ENCODE measurements around the gene PPIA. TPM values are rescaled to one million over a fixed set of nuclear protein-coding genes. Genes with fewer than 3 reads are reported as not detected.

PPIA gene
- total RNA-seq, 1 experiment from 2014 or later, result 3,599 TPM

GRCh38 chr7:44787762-44788161, 8.7 kb upstream of the PPIA start:
- H4K20me1 ChIP-seq (ENCODE audit: insufficient read depth), result no peaks in the 10 kb centered on the region
- peaks cover 10% of the 10 kb centered on the region; the same call in 1 of the 2 replicates for H3K9me3 ChIP-seq (ENCODE audit: insufficient read depth, low read depth)
- ChIA-PET POLR2A (ENCODE audit: unreplicated experiment) (no interaction called here), CTCF (interaction anchor here (0.6 kb wide), 1 partner anchor 167 kb away, joined by 3 read pairs; no protein-coding TSS in a partner anchor)
- H2AFZ ChIP-seq, result no peak overlapping the region
- no peak overlapping the region for H3K4me3 ChIP-seq
- H3K4me1 ChIP-seq (replicated peaks; ENCODE audit: insufficient read depth), result no peaks in the 10 kb centered on the region
- peak in 1 of 2 experiments; percentile 33 for DNase-seq
- H3K27me3 ChIP-seq (ENCODE audit: insufficient read depth, low read depth), result no peaks in the 10 kb centered on the region
- intact Hi-C loops (cut with micrococcal nuclease; ENCODE audit: unreplicated experiment), result no loop called here
- no peaks in the 10 kb centered on the region for H3K79me2 ChIP-seq (ENCODE audit: low read depth)
- no peaks in the 10 kb centered on the region for H3K9me2 ChIP-seq (ENCODE audit: insufficient read depth)
- BruUV-seq (replicated peaks), result no TSS peak
- peaks cover 21% of the 10 kb centered on the region for H3F3A ChIP-seq (ENCODE audit: insufficient read depth, low read depth)
- H3K4me2 ChIP-seq, result no peak overlapping the region
- H3K36me3 ChIP-seq (ENCODE audit: low read depth), result no peaks in the 10 kb centered on the region
- TF ChIP-seq EZH2 (IDR thresholded peaks at IDR 0.05; ENCODE audit: low read depth), result no peak
- no peak for TF ChIP-seq CTCF (conservative IDR thresholded peaks at IDR 0.05)
- no peak overlapping the region for H3K27ac ChIP-seq

- Histone ChIP-seq H3K4me3 (no peak overlapping the region), H3K27ac (no peak overlapping the region), H3K79me2 (ENCODE audit: low read depth) (peaks cover 5% of the 10 kb centered on the region), H3K36me3 (ENCODE audit: low read depth) (no peaks in the 10 kb centered on the region), H3K9me3 (ENCODE audit: insufficient read depth, low read depth) (no peaks in the 10 kb centered on the region), H3K9me2 (ENCODE audit: insufficient read depth) (no peaks in the 10 kb centered on the region), H3K4me2 (no peak overlapping the region), H3K4me1 (replicated peaks; ENCODE audit: insufficient read depth) (no peaks in the 10 kb centered on the region; the same call in 1 of the 2 replicates), H2AFZ (no peak overlapping the region), H4K20me1 (ENCODE audit: insufficient read depth) (no peaks in the 10 kb centered on the region), H3F3A (ENCODE audit: insufficient read depth, low read depth) (peaks cover 36% of the 10 kb centered on the region), H3K27me3 (ENCODE audit: insufficient read depth, low read depth) (no peaks in the 10 kb centered on the region)
- TF ChIP-seq CTCF (conservative IDR thresholded peaks at IDR 0.05) (no peak), EZH2 (IDR thresholded peaks at IDR 0.05; ENCODE audit: low read depth) (no peak)
- BruUV-seq (replicated peaks), result no TSS peak
- intact Hi-C loops (cut with micrococcal nuclease; ENCODE audit: unreplicated experiment), result loop anchor here (10.0 kb wide), 1 partner anchor 105 kb away; no protein-coding TSS in a partner anchor
- ChIA-PET POLR2A (ENCODE audit: unreplicated experiment) (interaction anchor here (0.6 kb wide), 1 partner anchor 216 kb away, joined by 14 read pairs; the partner anchor contains the start of gene DDX56), CTCF (interaction anchor here (0.7 kb wide), 1 partner anchor 273 kb away, joined by 3 read pairs; no protein-coding TSS in a partner anchor)
- DNase-seq, result no peak
These were observed 6.5 kb upstream of the PPIA start for GRCh38 chr7:44789990-44790389.

- Histone ChIP-seq H3K27me3 (ENCODE audit: insufficient read depth, low read depth) (no peaks in the 10 kb centered on the region), H3F3A (ENCODE audit: insufficient read depth, low read depth) (peaks cover 46% of the 10 kb centered on the region), H3K36me3 (ENCODE audit: low read depth) (no peaks in the 10 kb centered on the region), H3K4me2 (no peak overlapping the region), H3K9me3 (ENCODE audit: insufficient read depth, low read depth) (no peaks in the 10 kb centered on the region), H3K79me2 (ENCODE audit: low read depth) (peaks cover 17% of the 10 kb centered on the region), H3K4me1 (replicated peaks; ENCODE audit: insufficient read depth) (no peaks in the 10 kb centered on the region; the same call in 1 of the 2 replicates), H4K20me1 (ENCODE audit: insufficient read depth) (no peaks in the 10 kb centered on the region), H2AFZ (no peak overlapping the region), H3K9me2 (ENCODE audit: insufficient read depth) (no peaks in the 10 kb centered on the region), H3K27ac (no peak overlapping the region), H3K4me3 (no peak overlapping the region)
- ChIA-PET CTCF (interaction anchor here (0.6 kb wide), 1 partner anchor 14 kb away, joined by 5 read pairs; no protein-coding TSS in a partner anchor), POLR2A (ENCODE audit: unreplicated experiment) (interaction anchor here (0.7 kb wide), 1 partner anchor 666 kb away, joined by 8 read pairs; no protein-coding TSS in a partner anchor)
- BruUV-seq (replicated peaks), result no TSS peak
- DNase-seq, result peak in 1 of 2 experiments; percentile 25
- no peak for TF ChIP-seq CTCF (conservative IDR thresholded peaks at IDR 0.05)
- TF ChIP-seq EZH2 (IDR thresholded peaks at IDR 0.05; ENCODE audit: low read depth), result no peak
- intact Hi-C loops (cut with micrococcal nuclease; ENCODE audit: unreplicated experiment), result loop anchor here (10.0 kb wide), 1 partner anchor 107 kb away; no protein-coding TSS in a partner anchor
These were observed 4.9 kb upstream of the PPIA start for GRCh38 chr7:44791278-44792219.

Measured in PC-9 (cell line).